Measurements from ENCODE around the gene VIL1. TPM values are rescaled to one million over a fixed set of nuclear protein-coding genes. Genes with fewer than 3 reads are reported as not detected.

VIL1 gene
- total RNA-seq, 1 experiment from 2014 or later = 4.2 TPM

DNA sequence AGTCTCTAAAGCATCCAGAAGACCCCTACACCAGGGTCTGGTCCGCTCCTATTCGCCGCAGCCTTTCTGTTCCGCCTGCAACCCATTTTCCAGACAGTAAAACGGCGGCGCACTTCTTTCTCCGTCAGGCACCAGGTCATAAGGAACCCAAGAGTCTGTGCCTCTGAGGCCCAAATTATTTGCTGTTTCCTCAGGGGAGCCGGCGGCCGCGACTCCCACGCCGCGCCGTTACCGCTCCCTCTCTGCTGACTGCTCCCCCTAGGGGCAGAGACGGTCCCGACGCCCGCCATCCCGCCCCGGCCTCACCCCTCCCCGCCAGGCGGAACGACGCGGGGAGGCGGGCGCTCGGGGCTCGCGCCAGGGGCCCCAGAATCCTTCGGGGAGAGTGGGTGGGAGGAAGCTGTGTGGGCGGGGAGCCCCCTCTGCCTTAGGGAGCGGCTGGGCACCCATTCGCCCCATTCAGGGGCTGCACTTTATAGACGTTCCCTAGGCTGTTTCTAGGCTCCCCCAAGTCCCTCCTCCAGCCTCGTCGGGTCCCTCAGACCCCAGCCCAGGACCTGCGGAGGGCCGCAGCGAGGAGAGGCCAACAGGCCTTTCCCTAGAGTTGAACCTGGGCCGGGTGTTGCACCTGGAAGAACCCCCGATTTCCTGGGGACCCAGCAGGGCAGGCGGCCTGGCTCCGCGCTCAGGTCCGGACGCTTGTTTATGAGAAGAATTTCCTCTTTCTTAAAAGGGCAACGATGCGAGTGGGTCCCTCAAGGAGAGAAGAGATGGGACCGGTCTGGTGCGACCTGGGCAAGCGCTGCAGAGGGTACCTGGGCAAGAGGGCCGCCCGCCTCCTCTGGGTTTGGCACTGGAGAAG is 22.9 kb upstream of the VIL1 start:
- TF ChIP-seq CTCF (conservative IDR thresholded peaks at IDR 0.05) = peak; percentile 96
- WGBS (ENCODE audit: extremely low coverage, insufficient read length, low lambda C conversion rate) = no CpG with 5 or more reads among the region's 57 CpGs
- Mint-ChIP-seq H3K27me3 (ENCODE audit: low read depth) (peaks cover 45% of the 10 kb centered on the region), H3K4me1 (peaks cover 26 to 45% of the 10 kb centered on the region in 2 experiments), H3K9me3 (no peaks in the 10 kb centered on the region; a peak in 1 of 5 replicates), H3K36me3 (ENCODE audit: insufficient read depth in 1 of 3, low read depth in 3 of 3) (no peaks in the 10 kb centered on the region), H3K27ac (peak overlapping the region; percentile 97 to 100 (median 97)), H3K4me3 (peak overlapping the region; percentile 83 to 89)
- Histone ChIP-seq H3K56ac (ENCODE audit: insufficient read length, low read depth, low read length) (no peak overlapping the region), H3K23me2 (ENCODE audit: insufficient read length, low read depth, low read length, poor library complexity, severe bottlenecking) (peaks cover 32% of the 10 kb centered on the region), H2BK12ac (ENCODE audit: insufficient read length, low read depth, low read length) (peak overlapping the region; percentile 55), H3K9me3 (ENCODE audit: control insufficient read depth, low read depth, low read length) (no peaks in the 10 kb centered on the region), H2AFZ (ENCODE audit: low read length) (peak overlapping the region; percentile 48), H3K14ac (ENCODE audit: insufficient read depth, low read length) (peak overlapping the region; percentile 91), H3K4ac (ENCODE audit: low read depth, low read length) (no peak overlapping the region), H3K4me2 (ENCODE audit: insufficient read depth, insufficient read length, low read length) (peak overlapping the region; percentile 93), H3K18ac (ENCODE audit: insufficient read length, low read depth, low read length) (peak overlapping the region; percentile 95), H4K91ac (ENCODE audit: insufficient read length, low read depth, low read length) (no peak overlapping the region), H2BK5ac (ENCODE audit: insufficient read length, low read length) (no peak overlapping the region), H3K79me2 (ENCODE audit: insufficient read depth, low read length) (no peaks in the 10 kb centered on the region), H4K5ac (ENCODE audit: insufficient read length, low read depth, low read length) (no peak overlapping the region), H3K23ac (ENCODE audit: insufficient read length, low read depth, low read length) (no peak overlapping the region), H2AK5ac (ENCODE audit: insufficient read length, low read length) (no peak overlapping the region), H3K79me1 (ENCODE audit: insufficient read depth, low read depth, low read length, poor library complexity, severe bottlenecking) (no peaks in the 10 kb centered on the region), H3K27me3 (ENCODE audit: insufficient read depth, low read length) (peaks cover 20% of the 10 kb centered on the region), H4K20me1 (ENCODE audit: control insufficient read depth, insufficient read depth, insufficient read length) (no peaks in the 10 kb centered on the region), H2BK15ac (ENCODE audit: low read depth, low read length) (no peak overlapping the region), H2BK20ac (ENCODE audit: low read depth, low read length, poor library complexity, severe bottlenecking) (no peak overlapping the region), H3K27ac (ENCODE audit: insufficient read length, low read depth, low read length) (peak overlapping the region; percentile 72), H4K8ac (replicated peaks; ENCODE audit: insufficient read length, low read depth, low read length) (no peak overlapping the region), H2BK120ac (ENCODE audit: low read depth, low read length, poor library complexity, severe bottlenecking) (no peak overlapping the region), H3K4me1 (ENCODE audit: insufficient read depth, low read length) (no peaks in the 10 kb centered on the region; the same call in 1 of the 2 replicates), H3K9ac (ENCODE audit: extremely low read depth, insufficient read length, low read length) (peak overlapping the region; percentile 32), H3T11ph (ENCODE audit: low read length) (no peak overlapping the region)
- peak; percentile 93 for DNase-seq

Data from H9 (cell line).